ENCODE results near the gene NXPE3. TPM values are rescaled to one million over a fixed set of nuclear protein-coding genes. Genes with fewer than 3 reads are reported as not detected.

Gene NXPE3
- polyA plus RNA-seq, 1 experiment: 41.1 TPM

GRCh38 chr3:101842935-101843330 lies 63.9 kb downstream of the NXPE3 start:
- Histone ChIP-seq H3K9me3 (ENCODE audit: control insufficient read depth, insufficient read depth, low read length) (no peaks in the 10 kb centered on the region), H3K4me3 (ENCODE audit: low read depth, low read length) (no peak overlapping the region), H3K27me3 (ENCODE audit: control insufficient read depth, insufficient read depth, low read length) (no peaks in the 10 kb centered on the region), H3K27ac (ENCODE audit: low read depth, low read length) (no peak overlapping the region)
- CTCF ChIA-PET: interaction anchor here (0.7 to 1.8 kb wide), 3 partner anchors 40 to 386 kb away, joined by 4 to 11 read pairs (median 9); no protein-coding TSS in a partner anchor
- DNase-seq (ENCODE audit: low read depth, low spot score): no peak
- POLR2A ChIA-PET: interaction anchor here (0.6 kb wide), 1 partner anchor 21 kb away, joined by 4 read pairs; no protein-coding TSS in a partner anchor
- TF ChIP-seq, protein P1, sequence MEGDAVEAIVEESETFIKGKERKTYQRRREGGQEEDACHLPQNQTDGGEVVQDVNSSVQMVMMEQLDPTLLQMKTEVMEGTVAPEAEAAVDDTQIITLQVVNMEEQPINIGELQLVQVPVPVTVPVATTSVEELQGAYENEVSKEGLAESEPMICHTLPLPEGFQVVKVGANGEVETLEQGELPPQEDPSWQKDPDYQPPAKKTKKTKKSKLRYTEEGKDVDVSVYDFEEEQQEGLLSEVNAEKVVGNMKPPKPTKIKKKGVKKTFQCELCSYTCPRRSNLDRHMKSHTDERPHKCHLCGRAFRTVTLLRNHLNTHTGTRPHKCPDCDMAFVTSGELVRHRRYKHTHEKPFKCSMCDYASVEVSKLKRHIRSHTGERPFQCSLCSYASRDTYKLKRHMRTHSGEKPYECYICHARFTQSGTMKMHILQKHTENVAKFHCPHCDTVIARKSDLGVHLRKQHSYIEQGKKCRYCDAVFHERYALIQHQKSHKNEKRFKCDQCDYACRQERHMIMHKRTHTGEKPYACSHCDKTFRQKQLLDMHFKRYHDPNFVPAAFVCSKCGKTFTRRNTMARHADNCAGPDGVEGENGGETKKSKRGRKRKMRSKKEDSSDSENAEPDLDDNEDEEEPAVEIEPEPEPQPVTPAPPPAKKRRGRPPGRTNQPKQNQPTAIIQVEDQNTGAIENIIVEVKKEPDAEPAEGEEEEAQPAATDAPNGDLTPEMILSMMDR (IDR thresholded peaks at IDR 0.05; ENCODE audit: low read depth, low read length): no peak

DNA sequence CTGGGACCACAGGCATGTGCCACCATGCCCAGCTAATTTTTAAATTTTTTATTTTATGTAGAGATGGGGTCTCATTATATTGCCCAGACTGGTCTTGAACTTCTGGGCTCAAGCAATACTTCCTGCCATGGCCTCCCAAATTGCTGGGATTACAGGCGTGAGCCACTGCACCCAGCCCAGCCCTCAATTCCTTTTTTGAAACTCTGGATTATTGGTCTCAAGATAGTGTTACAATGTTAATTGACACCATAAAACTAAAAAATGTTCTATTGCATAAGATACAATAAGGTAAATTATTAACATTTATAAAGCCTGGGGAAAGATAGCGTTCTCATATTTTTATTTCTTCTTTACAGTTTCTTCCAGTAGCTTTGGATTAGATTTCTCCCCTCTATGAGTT lies 66.4 kb downstream of the NXPE3 start:
- no peaks in the 10 kb centered on the region; the same call in 1 of the 2 replicates for H3K9me3 ChIP-seq (ENCODE audit: control insufficient read depth, insufficient read depth, low read length)
- no peak overlapping the region for H3K4me3 ChIP-seq (ENCODE audit: low read depth, low read length)
- CTCF ChIA-PET: no interaction called here

GRCh38 chr3:101846709-101847108 lies 67.7 kb downstream of the NXPE3 start:
- no peaks in the 10 kb centered on the region for H3K27me3 ChIP-seq (ENCODE audit: control insufficient read depth, insufficient read depth, low read length)
- no peak overlapping the region for H3K4me3 ChIP-seq (ENCODE audit: low read depth, low read length)
- no peaks in the 10 kb centered on the region; the same call in 1 of the 2 replicates for H3K9me3 ChIP-seq (ENCODE audit: control insufficient read depth, insufficient read depth, low read length)
- ChIA-PET POLR2A (no interaction called here), CTCF (interaction anchor here (0.9 kb wide), 1 partner anchor 382 kb away, joined by 5 read pairs; no protein-coding TSS in a partner anchor)
- DNase-seq (ENCODE audit: low read depth, low spot score): no peak
- TF ChIP-seq, protein P1 (IDR thresholded peaks at IDR 0.05; ENCODE audit: low read depth, low read length): no peak
- H3K27ac ChIP-seq (ENCODE audit: low read depth, low read length): no peak overlapping the region

More for the DNA sequence above, 66.4 kb downstream of the NXPE3 start:
- TF ChIP-seq, protein P1 (IDR thresholded peaks at IDR 0.05; ENCODE audit: low read depth, low read length): no peak
- POLR2A ChIA-PET: no interaction called here
- no peaks in the 10 kb centered on the region for H3K27me3 ChIP-seq (ENCODE audit: control insufficient read depth, insufficient read depth, low read length)
- no peak for DNase-seq (ENCODE audit: low read depth, low spot score)
- no peak overlapping the region for H3K27ac ChIP-seq (ENCODE audit: low read depth, low read length)

DNA sequence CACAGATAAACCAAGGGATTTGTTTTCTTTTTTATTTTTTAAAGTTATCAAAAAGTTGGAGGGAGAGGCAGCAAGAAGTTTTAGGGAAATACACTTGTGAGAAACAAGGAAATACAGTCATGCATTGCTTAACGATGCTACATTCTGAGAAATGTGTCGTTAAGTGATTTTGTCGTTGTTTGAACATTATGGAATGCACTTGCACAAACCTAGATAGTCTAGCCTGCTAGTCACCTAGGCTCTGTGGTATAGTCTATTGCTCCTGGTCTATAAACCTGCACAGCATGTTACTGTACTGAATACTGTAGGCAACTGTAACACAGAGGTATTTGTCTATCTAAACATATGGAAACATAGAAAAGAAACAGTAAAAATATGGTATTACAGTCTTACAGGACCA lies 68.3 kb downstream of the NXPE3 start:
- ChIA-PET POLR2A (interaction anchor here (3.1 kb wide), 1 partner anchor 20 kb away, joined by 39 read pairs; no protein-coding TSS in a partner anchor), CTCF (interaction anchor here (0.9 to 1.5 kb wide), 2 partner anchors 378 to 381 kb away, joined by 5 to 10 read pairs; no protein-coding TSS in a partner anchor)
- DNase-seq (ENCODE audit: low read depth, low spot score): no peak
- Histone ChIP-seq H3K9me3 (ENCODE audit: control insufficient read depth, insufficient read depth, low read length) (no peaks in the 10 kb centered on the region; the same call in 1 of the 2 replicates), H3K27ac (ENCODE audit: low read depth, low read length) (no peak overlapping the region), H3K27me3 (ENCODE audit: control insufficient read depth, insufficient read depth, low read length) (no peaks in the 10 kb centered on the region), H3K4me3 (ENCODE audit: low read depth, low read length) (no peak overlapping the region)
- TF ChIP-seq, protein P1 (IDR thresholded peaks at IDR 0.05; ENCODE audit: low read depth, low read length): no peak

GRCh38 chr3:101848326-101848725 lies 69.3 kb downstream of the NXPE3 start:
- CTCF ChIA-PET: interaction anchor here (1.5 kb wide), 2 partner anchors 36 to 377 kb away, joined by 3 to 10 read pairs; no protein-coding TSS in a partner anchor
- no peak overlapping the region for H3K27ac ChIP-seq (ENCODE audit: low read depth, low read length)
- H3K9me3 ChIP-seq (ENCODE audit: control insufficient read depth, insufficient read depth, low read length): no peaks in the 10 kb centered on the region; the same call in 1 of the 2 replicates
- H3K27me3 ChIP-seq (ENCODE audit: control insufficient read depth, insufficient read depth, low read length): no peaks in the 10 kb centered on the region
- POLR2A ChIA-PET: interaction anchor here (1.2 to 3.1 kb wide), 17 partner anchors 9 to 377 kb away, joined by 3 to 39 read pairs (median 5); no protein-coding TSS in a partner anchor
- H3K4me3 ChIP-seq (ENCODE audit: low read depth, low read length): no peak overlapping the region; the same call in 1 of the 2 replicates
- DNase-seq (ENCODE audit: low read depth, low spot score): no peak
- TF ChIP-seq, protein P1 (IDR thresholded peaks at IDR 0.05; ENCODE audit: low read depth, low read length): no peak

All from AG04450 (cell line).